ENCODE data around the gene GPRIN3.

DNA sequence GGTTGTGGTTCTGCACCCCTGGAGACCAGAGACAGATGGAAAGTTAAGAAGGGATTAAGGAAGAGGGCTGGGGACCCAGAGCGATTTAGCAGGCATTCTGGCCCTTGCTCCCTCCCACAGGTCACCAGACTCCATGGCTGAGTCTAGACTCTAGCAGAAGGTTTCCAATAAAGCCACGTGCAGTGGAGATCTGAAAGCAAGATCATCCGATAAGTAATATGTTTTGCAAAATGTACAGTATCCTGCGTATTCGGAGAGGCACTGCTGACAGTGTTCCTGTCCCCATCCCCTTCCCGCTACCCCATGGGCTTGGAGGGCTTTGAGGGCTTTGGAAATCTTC, 531 bp upstream of the GPRIN3 start:
- TF ChIP-seq TAF1 (IDR thresholded peaks at IDR 0.05; ENCODE audit: borderline replicate concordance, low read depth, low read length) (no peak), POLR2A (IDR thresholded peaks at IDR 0.05; ENCODE audit: low read depth, low read length) (no peak), POLR2AphosphoS5 (IDR thresholded peaks at IDR 0.05; ENCODE audit: low read depth, low read length) (no peak)
